HG03469 (cell line): ENCODE results near the gene NTNG1.
"Not testable (repeated sequence)": the region's sequence is repeated elsewhere in the genome, so short reads cannot be mapped to it uniquely, and the experiment has no call there.

Source experiments
- ATAC-seq: cut with Tn5 transposase; IDR thresholded peaks from one replicate; pipeline ENCODE4 v1.9.1; 2021; ENCODE audit warnings: mild to moderate bottlenecking, moderate library complexity, moderate number of reproducible peaks; ENCODE audit not compliant: unreplicated experiment

The NTNG1 gene

DNA sequence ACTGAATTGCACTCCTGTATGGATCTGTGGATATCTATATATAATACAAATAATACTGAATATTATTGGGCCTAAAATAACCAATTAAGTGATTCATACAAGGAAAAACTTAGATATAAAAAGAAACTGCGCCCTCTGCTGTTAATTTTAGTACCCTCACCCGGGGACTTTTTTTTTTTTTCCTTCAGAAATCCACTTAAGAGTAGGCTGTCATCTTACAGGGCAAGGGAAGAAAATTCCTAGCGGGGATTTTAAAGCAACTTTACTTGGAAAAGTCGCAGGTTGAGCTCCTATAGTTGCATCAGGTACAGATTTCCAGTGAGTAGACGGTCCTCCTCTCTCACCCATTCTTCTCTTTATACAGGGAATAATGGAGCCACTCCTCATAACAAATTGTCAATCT lies 1.3 kb downstream of the NTNG1 start:
- ATAC-seq = no peak

DNA sequence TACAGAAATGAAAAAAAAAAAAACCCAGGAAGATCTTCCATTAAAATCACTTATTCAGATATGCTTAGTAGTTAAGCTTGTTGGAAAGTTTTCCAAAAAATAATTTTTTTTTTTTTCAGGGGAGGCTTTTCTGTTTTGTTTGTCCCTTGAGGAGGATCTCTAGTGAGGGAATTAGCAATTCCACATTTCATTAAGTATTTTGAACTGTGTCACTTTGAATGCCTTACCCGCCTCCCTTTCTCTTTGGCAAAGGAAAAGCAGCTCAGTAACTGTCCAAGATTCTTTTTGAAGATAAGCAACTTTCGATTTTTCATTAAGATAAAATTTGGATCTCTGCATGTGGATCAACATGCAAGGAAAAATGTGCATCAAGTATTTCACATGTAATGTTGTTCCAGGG lies 1.8 kb downstream of the NTNG1 start:
- ATAC-seq = no peak

DNA sequence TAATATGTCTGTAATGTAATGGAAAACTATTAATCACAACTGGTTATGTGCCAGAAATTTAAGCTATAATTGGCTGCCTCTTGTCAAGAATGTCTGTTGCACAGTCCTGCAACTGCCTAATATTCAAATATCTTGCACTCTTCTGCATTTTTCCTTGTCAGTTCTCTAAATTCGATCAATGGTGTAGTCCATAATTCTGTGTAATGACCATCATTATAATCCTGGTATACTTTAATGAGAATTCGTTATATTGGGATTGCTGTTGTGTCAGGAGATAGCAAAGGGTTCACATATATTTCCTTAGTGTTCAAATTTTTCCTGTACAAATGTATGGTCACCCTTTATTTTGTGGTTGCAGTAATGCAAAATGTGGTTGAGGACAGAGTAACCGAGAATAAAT lies 4.8 kb downstream of the NTNG1 start:
- ATAC-seq = no peak

DNA sequence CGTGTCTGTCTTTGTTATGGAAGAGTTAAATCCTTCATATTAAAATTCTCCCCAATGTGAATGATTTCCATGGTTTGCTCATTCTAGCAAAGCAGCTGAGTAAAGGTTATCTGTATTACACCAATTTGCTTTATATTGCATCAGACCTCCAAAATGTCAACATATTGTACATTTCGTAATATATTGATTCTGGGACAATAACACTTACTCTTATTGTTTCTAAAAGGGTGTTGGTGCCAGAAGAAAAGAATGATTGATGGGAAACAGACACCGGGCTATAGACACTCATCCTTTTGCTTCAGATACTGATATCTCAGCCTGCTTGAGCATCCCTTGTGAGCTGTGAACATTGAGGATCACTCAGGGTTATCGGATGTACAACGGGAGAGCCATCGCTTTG lies 7.0 kb downstream of the NTNG1 start:
- no peak for ATAC-seq

DNA sequence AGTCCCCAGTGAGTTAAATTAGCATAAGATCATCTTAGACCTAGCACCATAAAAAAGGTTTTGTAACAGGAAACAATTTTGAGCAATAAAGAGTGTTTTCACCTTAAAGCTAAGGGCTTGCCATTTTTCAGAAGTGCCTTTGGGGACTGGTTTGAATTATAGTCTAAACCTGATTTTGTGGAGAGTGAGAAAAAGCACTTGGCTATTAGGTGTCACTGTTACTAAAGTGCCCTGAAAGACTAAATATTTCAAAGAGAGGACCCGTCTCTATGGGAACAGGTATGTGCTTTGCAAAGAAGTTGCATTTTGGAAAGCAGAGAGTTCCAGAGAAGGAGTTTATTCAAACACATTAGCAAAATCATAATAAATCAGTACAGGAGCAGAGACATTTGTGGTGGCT lies 9.1 kb downstream of the NTNG1 start:
- no peak for ATAC-seq

DNA sequence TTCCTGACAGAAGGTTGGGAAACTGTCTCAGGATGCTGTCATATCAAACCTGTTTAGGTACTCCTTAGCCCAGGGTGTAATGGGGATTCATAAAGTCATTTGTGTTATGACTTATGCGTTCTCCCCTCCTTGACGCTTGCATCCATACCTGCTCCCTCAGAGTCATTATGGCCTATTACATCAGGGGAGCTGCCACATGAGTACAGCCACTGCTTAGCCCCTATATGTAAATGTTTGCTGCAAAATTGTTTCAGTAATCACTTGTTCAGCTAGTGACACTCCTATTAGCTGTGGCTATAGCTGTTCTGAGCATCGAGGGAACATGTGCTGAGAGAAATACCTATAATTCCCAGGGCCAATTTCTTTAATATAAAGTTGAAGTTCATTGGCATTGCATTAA lies 10.5 kb downstream of the NTNG1 start:
- no peak for ATAC-seq

DNA sequence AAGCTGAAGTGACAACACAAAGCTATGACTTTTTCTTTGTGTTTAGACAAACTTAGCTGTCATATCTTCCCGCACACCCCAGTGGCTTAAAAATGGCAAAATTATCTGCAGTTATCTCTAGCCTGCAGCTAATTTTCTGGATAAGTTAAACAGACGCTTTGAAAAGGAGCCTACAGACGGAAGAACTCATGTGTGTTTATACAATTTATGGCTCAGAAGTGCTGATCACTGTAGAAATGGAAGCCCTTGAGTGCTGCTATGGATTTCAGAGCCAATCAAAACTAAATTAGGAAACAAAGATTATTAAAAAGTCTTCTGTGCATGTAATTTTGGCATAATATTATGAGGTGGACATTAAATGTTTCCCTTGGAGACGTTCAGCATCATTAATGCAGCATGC lies 11.6 kb downstream of the NTNG1 start:
- no peak for ATAC-seq

DNA sequence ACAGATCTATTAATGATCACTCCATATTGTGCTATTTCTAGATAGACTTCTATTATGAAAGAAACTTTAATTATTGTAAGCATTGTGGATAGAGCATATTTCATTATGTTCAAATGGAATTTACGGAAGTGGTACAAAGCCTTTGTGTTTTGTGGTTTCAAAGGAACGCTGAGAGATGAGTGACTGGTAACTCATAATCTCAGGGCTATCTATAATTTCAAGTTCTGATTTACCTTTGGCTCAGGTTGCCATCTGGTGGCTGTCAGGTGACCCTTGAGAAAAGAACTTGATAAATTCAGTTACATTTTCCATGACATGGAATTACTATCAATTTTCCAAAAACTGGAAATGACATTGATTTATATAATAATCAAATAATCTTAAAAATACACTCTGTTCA lies 12.2 kb downstream of the NTNG1 start:
- ATAC-seq = no peak

DNA sequence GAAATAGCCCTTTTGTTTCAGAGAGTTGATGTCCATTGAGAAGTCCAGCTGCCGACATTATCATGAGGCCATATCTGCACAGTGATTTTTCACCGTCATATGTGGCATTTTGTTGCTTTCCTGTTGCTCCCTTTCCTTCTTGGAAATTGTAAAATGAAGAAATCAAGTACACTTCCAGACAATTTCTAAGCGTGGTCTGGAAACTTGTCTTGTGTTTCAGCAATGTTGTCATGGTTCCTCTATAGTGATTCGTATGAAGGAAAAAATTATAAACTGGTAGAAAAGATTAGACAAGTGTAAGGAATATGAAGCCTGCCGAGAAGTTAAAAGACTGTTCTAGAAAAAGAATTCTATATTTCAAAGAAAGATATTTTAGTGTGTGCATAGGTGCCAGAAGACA lies 17.7 kb downstream of the NTNG1 start:
- no peak for ATAC-seq

DNA sequence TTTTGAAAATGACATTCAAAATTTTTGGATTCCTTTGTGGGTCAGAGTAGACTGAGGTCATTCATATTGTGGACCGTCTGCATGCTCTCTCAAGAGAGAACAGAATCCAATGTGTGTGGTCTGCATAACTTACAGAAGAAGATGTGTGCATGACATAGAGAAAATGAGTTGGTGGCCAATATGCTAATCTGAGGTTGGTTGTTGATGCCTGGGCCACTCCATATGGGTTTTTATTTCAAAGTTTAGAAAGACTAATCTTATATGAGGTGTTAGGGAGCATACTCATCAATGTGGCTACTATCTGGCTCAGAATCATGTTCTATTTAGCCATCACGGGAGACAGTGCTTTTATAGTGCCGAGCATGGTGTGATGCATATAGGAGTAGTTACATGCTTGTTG lies 18.2 kb downstream of the NTNG1 start:
- no peak for ATAC-seq

DNA sequence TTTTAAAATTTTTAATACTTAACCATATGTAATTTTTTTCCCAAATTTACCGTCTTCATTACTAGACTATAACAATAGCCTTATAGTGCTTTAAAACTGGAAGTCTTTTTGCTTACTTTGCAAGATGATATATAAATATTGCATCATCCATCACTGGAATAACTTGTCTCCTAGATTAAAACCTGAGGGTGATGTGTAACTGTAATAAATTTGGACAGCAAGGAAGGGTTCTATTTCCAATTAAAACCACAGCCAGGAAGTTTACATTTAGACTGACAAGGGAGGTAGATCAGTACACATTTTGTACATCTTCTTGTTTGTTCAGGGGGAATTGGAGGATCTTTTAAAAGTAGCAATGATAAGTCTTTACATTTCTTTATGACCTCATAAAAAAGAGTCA lies 21.9 kb downstream of the NTNG1 start:
- ATAC-seq = no peak

DNA sequence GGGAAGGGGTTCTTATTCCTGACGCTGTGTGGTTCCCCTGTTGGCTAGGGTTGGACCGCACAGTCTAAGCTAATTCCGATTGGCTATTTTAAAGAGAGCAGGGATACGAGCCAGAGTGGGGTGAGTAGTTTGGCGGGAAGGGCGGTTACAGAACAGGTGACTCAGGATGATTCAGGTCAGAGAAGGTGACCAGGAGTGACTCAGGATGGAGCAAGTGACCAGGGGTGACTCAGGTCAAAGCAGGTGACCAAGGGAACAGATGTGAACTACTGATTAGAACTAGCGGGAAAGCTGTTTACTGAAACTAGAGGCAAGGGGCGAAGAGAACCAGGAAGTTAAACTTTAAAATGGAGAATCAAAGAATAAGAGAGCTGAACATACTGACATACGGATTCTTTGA lies 24.1 kb downstream of the NTNG1 start:
- ATAC-seq = not testable (repeated sequence)

DNA sequence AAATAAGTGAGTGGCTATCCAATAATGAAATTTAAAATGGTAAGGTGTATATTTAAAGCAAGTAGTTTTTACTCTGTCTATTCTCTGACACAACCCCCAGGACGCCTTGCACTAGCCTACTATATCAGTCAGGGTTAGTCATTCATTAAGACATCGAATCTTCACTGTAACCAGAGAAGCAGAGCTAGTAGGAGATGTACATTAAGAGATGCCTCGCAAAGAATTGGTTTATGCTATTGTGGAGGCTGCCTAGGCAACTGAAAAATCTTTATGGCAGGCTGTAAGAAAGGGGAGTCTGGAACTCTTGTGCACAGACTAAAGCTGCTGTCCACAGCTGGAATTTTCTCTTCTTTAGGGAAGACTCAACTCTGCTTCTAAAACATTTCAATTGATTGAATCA lies 28.8 kb downstream of the NTNG1 start:
- no peak for ATAC-seq

DNA sequence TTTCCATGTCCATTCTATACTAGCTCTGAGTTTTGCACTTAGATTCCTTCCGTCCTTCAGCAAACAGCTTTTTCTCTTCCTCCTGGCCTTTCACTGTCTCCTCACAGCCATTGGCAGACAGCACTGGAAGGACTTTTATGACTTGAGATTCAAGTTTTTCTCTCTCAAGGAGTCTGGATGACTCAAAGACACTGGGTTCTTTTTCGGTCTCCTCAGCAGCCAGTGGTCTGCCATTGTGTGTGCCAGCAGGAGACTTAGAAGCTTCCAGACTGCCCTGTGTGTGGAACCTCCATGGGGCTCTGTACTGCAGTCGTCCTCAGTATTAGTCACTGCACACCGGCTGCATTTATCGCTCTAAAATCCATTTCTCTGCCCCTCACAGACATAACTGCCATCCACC lies 30.5 kb downstream of the NTNG1 start:
- no peak for ATAC-seq

DNA sequence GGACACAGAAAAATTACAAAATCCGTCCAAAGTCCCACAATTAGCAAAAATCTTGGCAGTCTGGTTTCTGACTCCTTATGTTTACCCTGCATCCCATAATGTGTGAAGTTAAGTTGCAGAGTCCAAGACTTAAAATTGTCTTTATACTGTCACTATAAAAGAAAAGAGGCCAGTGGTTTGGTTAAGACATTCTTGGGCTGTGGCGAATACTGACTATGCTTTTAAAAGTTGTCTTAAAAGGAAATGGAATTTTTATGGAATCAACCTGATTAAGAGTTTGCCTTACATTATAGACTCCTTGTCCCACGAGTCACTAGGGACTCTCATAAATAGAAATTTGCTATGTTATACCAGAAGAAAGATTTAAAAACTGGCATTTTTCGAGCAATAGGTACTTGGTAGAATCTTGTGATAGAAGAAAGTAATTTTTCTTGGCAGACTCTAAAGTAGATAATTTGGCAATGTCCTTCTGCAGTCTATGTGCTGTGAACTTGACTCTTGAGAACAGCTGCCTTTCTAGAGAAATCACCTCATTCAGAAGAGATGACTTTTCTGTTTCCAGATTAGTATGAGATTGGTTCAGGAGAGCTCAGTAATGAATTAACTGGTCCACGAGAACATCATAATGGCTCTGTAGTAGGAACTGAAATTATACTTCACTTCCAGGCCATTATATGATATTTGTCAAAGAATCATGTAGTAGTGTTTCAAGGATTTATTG lies 31.8 kb downstream of the NTNG1 start:
- ATAC-seq = no peak

DNA sequence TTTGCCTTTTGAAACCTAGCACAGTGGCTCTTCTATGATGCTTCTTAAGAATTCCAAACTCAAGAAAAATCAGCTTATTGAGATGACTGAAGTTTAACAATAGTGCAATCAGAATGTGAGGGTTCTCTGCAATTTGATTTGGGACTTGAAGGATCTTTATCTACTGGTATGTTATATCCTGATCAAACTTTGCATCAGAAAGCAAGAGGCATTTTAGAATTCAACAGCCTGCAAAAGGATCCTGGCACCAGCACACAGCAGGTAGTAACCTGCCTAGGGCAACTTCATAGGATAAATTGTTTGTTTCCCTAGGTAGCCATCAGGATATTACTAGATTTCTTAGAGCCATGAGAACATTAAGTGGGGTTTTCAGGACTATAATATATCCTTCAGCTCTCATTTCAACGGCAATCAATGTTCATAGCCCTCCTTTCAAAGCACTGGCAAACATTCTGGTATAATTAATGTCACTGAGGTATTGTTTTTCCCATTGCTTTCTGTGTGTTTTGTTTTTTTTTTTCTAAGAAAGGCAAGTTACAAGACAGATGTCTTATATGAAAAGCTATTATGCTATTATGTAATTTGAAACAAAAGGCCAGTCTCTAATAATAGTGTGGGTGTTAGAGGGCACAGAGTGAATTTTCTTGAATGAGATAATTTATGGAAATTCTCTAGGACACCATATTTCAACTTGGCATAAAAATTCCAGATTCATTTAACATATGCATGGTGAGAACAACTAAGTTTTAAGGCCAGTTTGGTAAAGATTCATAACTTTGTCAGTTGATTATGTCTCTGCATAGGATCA lies 34.5 kb downstream of the NTNG1 start:
- ATAC-seq = no peak

DNA sequence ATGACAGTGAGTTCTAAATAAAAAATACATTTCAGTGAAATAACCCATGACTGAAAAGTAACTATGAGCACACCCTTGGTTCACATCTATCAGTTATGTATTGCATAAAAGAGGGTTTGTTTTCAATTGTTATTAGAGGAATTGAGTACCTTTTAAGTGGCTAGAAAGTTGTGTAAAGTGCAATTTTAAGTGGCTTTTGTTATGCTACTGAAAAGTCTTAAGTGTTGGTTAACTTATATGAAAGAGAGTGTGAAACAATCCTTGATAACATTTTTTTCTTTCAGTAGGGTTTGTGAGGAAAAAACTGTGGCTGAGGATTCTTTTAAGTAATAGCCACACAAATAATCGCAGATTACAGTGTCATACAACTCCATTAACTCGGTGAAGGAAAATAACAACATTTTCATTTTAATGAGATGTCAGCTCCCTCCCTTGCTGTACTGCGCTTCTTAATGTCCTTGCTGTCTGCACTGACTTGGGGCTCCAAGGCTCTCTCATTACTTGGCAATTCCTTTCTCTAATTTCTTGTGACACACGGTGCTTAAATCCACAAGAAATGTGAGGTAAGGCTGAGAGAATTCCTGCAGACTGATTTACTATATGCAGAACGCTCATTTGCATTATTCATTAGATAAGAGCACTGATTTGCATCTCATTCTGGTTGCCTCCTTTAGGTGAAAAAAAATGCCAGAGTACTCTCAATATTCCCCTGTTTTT lies 40.6 kb downstream of the NTNG1 start:
- no peak for ATAC-seq

DNA sequence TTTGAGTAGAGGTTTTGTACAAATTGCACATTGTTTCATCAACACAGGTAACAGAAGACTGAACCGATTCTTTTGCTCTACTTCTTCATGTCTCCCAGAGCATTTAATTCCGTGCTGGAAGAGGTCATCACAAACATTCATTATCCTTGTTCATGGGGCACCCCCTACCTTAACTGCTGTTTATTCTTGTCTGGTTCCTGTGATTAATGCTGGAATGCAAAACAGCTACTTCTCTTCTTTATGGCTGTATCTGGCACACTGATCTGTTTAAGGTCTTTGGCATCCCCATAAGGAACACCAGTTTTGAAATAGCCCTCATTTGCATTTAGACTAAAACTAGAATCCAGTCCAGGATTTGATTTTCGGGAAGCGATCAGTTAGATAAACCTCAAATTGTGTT lies 42.2 kb downstream of the NTNG1 start:
- ATAC-seq = no peak

DNA sequence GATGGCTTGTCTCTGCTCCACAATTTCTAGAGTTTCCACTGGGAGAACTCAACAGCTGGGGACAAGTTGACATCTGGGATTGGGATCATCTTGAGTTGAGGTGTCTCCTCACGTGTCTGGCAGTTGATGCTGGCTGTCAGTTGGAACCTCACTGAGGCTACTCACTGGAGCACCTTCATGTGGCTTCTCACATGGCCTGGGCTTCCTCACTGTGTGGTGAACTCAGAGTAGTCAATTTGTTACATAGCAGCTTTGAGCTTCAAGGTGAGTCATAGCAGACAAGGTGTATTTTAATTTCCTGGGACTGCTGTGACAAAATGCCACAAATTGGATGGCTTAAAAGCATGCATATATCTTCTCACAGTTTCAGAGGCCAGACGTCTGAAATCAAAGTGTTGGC lies 44.0 kb downstream of the NTNG1 start:
- no peak for ATAC-seq

DNA sequence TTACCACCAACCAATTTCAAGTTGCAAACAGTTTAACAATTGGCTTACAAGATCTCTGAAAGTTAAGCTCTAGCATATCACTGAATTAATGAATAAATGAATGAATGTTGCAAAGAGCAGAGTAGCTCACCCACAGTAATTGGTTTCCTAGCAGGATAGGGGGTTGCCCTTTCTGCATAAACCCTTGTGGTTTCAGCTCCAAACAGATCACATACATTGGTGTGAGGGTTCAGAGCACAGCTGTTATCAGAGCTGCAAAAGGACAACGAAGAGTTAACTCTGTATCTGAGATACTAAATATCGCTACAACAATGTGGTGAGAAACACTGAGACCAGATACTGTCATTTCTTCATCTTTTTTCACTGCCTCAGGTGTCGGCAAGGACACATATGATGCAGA lies 46.6 kb downstream of the NTNG1 start:
- ATAC-seq = no peak

DNA sequence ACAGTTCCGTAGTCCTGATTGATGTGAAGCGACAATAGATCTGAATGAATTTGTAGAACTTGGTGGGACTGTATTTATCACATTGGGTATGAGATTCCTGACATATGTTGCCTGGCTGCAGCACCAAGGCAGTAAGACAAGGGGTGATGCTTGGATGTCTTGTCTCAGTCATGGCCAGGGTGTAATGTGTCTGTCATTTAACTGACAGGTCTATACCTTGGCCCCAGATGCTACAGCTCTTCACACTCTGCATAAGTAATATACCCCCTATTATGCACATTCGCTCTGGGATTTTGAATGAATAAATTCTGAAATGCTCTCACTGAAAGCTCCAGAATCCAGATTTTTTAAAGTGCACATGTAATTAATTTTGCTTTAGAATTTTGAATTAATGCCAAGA lies 47.3 kb downstream of the NTNG1 start:
- no peak for ATAC-seq

DNA sequence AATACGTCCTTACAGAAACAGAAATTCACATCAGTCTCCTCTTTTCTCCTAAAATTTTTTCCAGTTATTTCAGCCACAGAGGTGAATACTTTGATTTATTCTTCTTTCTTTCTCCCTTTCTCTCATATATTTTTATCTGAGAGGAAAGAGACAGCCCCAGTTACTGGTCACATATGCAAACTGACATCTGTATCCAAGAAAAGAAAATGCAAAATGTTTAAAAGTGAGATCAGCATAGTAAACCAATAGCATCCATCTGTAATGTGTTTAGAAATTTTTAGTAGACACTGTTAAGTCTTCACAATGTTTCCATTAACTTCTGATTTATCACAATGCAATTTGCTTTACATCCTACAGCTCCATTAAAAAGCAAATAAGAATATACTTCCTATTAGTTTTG lies 53.5 kb downstream of the NTNG1 start:
- no peak for ATAC-seq
